Vagina (tissue), 2 donors: ENCODE data around the gene VPS37C. TPM values are rescaled to one million over a fixed set of nuclear protein-coding genes. Genes with fewer than 3 reads are reported as not detected.

ENCODE experiments used
- DNase-seq, 2 donors: peaks; one replicate each; pipeline ENCODE4 v3.0.0-alpha.2; 2017; ENCODE audit errors: extremely low spot score in 2 of 2
- H3K27ac ChIP-seq: fragments of 200-600 bp; sonication (generic); one replicate; pipeline ENCODE4 v1.5.1; 2019
- H3K27me3 ChIP-seq: fragments of 200-600 bp; sonication (generic); one replicate; pipeline ENCODE4 v1.5.1; 2019
- H3K36me3 ChIP-seq, 2 donors: fragments of 200-600 bp; sonication (generic); one replicate each; pipeline ENCODE4 v1.5.1; 2017 to 2019
- H3K4me1 ChIP-seq: fragments of 200-600 bp; sonication (generic); one replicate; pipeline ENCODE4 v1.5.1; 2019
- H3K4me3 ChIP-seq, 2 donors: fragments of 200-600 bp; sonication (generic); 1 replicate in 1 of 2; 2 replicates in 1 of 2; pipeline ENCODE4 v1.5.1; 2016 to 2019
- H3K9me3 ChIP-seq: fragments of 200-600 bp; sonication (generic); one replicate; pipeline ENCODE4 v1.5.1; 2019
- POLR2A ChIP-seq, 2 donors: fragments of 450-650 bp; IDR thresholded peaks; one replicate each; pipeline ENCODE4 v1.6.1; 2017; ENCODE audit warnings: antibody characterized with exemption in 2 of 2, mild to moderate bottlenecking in 2 of 2, moderate library complexity in 2 of 2
- POLR2AphosphoS5 ChIP-seq, 2 donors: sonication (generic); formaldehyde crosslinking; IDR thresholded peaks; one replicate each; pipeline ENCODE4 v1.9.0; 2017; ENCODE audit warnings: antibody characterized with exemption in 2 of 2, mild to moderate bottlenecking in 2 of 2, low read depth in 1 of 2; ENCODE audit not compliant: insufficient read depth in 1 of 2
- intact Hi-C: fragments of 100-400 bp; cut with DNase I; formaldehyde crosslinking; loops from one replicate; pipeline ENCODE4 v1.15.1; 2023
- total RNA-seq: library from RNA; depleted of rRNA; stranded (reverse); fragments of >200 nt; gene quantifications from one replicate; pipeline ENCODE4 v1.2.3, GENCODE V29; 2016
- TF ChIP-seq, protein P1 (sequence below), 3 experiments: fragments of 450-650 bp in 2 of 3; fragments of 200-600 bp in 1 of 3; sonication (generic) in 1 of 3; IDR thresholded peaks; one replicate each; pipeline ENCODE4 v1.5.1; 2017 to 2019; ENCODE audit warnings: antibody characterized with exemption in 3 of 3, mild to moderate bottlenecking in 2 of 3, moderate library complexity in 2 of 3

Gene VPS37C
- total RNA-seq, 1 donor from 2014 or later = 15.7 TPM

DNA sequence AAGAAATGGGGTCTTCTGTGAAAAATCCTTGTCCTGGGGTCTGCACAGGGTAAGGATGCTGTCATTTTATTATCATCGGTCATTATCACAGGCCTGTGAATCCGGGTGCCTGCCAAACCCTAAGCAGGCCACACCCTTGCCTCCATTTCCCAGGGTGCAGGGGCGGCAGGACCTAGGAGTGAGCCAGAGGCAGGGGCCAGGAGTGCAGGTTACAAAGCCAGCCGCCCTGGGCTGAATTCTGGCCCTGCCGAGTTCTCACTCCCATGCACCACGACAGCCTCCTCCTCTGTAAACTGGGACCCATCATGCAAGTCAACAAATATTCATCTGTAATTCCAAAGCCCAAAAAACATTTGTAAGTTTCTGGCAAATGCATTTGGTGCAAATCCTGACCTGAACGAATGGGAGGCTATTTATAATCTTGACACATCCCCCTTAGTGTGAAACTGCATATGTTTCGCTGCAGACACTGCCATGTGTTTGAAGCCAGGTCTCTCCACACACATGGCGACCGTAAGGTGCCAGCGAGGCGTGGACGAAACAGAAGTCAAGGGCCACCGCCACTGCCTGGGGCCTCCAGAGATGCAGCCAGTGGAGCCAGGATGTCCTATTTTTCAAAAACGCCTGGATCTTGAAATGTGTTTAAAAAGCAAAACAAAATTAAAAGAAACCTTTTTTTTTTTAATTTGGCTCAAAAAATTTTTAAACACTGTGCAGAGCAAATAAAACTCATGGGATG is 52.2 kb downstream of the VPS37C start:
- H3K4me1 ChIP-seq = no peaks in the 10 kb centered on the region
- intact Hi-C loops = no loop called here
- no peak for DNase-seq
- no peaks in the 10 kb centered on the region for H3K27me3 ChIP-seq
- no peak overlapping the region for H3K27ac ChIP-seq
- TF ChIP-seq POLR2A (IDR thresholded peaks at IDR 0.05) = no peak
- TF ChIP-seq, protein P1, sequence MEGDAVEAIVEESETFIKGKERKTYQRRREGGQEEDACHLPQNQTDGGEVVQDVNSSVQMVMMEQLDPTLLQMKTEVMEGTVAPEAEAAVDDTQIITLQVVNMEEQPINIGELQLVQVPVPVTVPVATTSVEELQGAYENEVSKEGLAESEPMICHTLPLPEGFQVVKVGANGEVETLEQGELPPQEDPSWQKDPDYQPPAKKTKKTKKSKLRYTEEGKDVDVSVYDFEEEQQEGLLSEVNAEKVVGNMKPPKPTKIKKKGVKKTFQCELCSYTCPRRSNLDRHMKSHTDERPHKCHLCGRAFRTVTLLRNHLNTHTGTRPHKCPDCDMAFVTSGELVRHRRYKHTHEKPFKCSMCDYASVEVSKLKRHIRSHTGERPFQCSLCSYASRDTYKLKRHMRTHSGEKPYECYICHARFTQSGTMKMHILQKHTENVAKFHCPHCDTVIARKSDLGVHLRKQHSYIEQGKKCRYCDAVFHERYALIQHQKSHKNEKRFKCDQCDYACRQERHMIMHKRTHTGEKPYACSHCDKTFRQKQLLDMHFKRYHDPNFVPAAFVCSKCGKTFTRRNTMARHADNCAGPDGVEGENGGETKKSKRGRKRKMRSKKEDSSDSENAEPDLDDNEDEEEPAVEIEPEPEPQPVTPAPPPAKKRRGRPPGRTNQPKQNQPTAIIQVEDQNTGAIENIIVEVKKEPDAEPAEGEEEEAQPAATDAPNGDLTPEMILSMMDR (IDR thresholded peaks at IDR 0.05) = no peak
- no peak for TF ChIP-seq POLR2AphosphoS5 (IDR thresholded peaks at IDR 0.05; ENCODE audit: insufficient read depth in 1 of 2, low read depth in 1 of 2)
- H3K4me3 ChIP-seq = no peak overlapping the region
- no peaks in the 10 kb centered on the region for H3K9me3 ChIP-seq
- H3K36me3 ChIP-seq = no peaks in the 10 kb centered on the region

- no peak for TF ChIP-seq POLR2A (IDR thresholded peaks at IDR 0.05)
- TF ChIP-seq, protein P1 (IDR thresholded peaks at IDR 0.05) = no peak
- TF ChIP-seq POLR2AphosphoS5 (IDR thresholded peaks at IDR 0.05; ENCODE audit: insufficient read depth in 1 of 2, low read depth in 1 of 2) = no peak
- H3K9me3 ChIP-seq = no peaks in the 10 kb centered on the region
- no peak overlapping the region for H3K27ac ChIP-seq
- intact Hi-C loops = no loop called here
- no peaks in the 10 kb centered on the region for H3K36me3 ChIP-seq
- H3K27me3 ChIP-seq = no peaks in the 10 kb centered on the region
- DNase-seq = no peak
- H3K4me1 ChIP-seq = no peaks in the 10 kb centered on the region
- no peak overlapping the region for H3K4me3 ChIP-seq
Observed at GRCh38 chr11:61107888-61108287, 53.3 kb downstream of the VPS37C start.

DNA sequence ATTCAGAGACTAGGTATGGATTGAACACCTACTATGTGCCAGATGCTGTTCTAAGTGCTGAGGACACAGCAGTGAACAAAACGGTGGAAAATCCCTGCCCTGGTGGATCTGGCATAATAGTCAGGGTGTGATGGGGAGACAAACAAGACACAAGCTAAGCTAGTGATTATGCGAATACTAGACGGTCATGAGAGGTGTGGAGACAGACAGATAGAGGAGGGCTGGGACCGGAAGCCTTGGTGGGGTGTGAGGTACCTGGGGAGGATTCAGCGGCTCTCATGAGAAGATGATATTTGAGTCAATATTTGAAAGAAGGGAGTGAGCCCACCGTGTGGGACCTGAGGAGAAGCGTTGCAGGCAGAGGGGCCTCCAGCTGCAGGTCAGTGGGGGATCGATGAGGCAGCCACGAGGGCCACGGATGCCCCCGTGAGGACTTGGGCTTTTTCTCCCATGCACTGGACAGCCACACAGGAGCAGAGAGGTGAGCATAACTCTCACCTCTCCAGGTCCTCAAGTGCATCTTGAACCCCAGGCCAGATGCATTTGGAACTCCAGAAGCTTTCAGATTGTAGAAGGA is 54.2 kb downstream of the VPS37C start:
- Histone ChIP-seq H3K36me3 (no peaks in the 10 kb centered on the region), H3K27ac (no peak overlapping the region), H3K4me3 (no peak overlapping the region), H3K4me1 (no peaks in the 10 kb centered on the region), H3K27me3 (no peaks in the 10 kb centered on the region), H3K9me3 (no peaks in the 10 kb centered on the region)
- no peak for DNase-seq
- TF ChIP-seq POLR2A (IDR thresholded peaks at IDR 0.05) (no peak), POLR2AphosphoS5 (IDR thresholded peaks at IDR 0.05; ENCODE audit: insufficient read depth in 1 of 2, low read depth in 1 of 2) (no peak)
- TF ChIP-seq, protein P1 (IDR thresholded peaks at IDR 0.05) = no peak
- intact Hi-C loops = no loop called here

DNA sequence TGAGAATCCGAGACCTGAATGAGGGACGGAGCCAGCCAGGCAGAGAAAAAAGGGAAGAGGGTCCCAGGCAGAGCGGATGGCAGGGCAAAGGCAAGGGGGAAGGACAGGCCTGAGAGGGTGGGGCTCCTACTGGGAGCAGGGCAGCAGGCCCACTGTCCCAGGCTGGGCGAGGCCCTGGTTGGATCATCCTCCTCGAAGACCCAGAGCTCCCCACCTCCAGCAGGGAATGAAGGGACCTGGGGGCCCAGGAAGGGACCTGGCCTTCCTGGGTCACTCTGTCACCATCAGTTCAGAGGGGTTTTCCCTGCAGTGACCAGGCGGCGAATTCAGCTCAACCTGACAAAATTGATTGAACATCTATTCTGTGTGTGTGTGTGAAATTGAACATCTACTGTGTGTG is 54.9 kb downstream of the VPS37C start:
- Histone ChIP-seq H3K36me3 (no peaks in the 10 kb centered on the region), H3K4me3 (no peak overlapping the region), H3K9me3 (no peaks in the 10 kb centered on the region), H3K27ac (no peak overlapping the region), H3K4me1 (no peaks in the 10 kb centered on the region), H3K27me3 (no peaks in the 10 kb centered on the region)
- intact Hi-C loops = no loop called here
- no peak for TF ChIP-seq POLR2A (IDR thresholded peaks at IDR 0.05)
- TF ChIP-seq, protein P1 (IDR thresholded peaks at IDR 0.05) = no peak
- no peak for TF ChIP-seq POLR2AphosphoS5 (IDR thresholded peaks at IDR 0.05; ENCODE audit: insufficient read depth in 1 of 2, low read depth in 1 of 2)
- no peak for DNase-seq

DNA sequence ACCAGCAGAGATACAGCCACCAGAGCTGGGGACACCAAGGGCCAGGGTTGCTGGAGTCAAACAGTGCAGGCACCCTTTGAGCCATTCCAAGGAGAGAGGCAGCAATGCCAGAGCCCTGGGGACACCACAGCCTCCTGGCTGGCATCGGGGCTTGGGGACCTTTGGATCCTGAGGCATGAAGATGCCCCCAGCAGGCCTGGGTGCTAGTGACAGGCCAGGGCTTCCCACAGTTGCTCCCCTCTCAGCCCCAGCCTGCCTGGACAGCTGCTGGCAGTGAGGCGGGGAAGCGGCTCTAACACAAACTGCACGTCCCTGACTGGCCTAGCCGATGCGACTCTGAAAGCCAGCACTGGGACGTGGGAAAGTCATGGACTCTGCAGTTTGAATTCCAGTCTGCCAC is 56.3 kb downstream of the VPS37C start:
- Histone ChIP-seq H3K4me3 (no peak overlapping the region), H3K4me1 (no peaks in the 10 kb centered on the region), H3K27me3 (no peaks in the 10 kb centered on the region), H3K9me3 (no peaks in the 10 kb centered on the region), H3K27ac (no peak overlapping the region), H3K36me3 (no peaks in the 10 kb centered on the region)
- intact Hi-C loops = no loop called here
- TF ChIP-seq, protein P1 (IDR thresholded peaks at IDR 0.05) = no peak
- TF ChIP-seq POLR2AphosphoS5 (IDR thresholded peaks at IDR 0.05; ENCODE audit: insufficient read depth in 1 of 2, low read depth in 1 of 2) (no peak), POLR2A (IDR thresholded peaks at IDR 0.05) (no peak)
- DNase-seq = no peak
